ENCODE results near the gene VPS16. TPM values are rescaled to one million over a fixed set of nuclear protein-coding genes. Genes with fewer than 3 reads are reported as not detected.

The VPS16 gene
- total RNA-seq, 1 donor from 2014 or later: 51.1 TPM

GRCh38 chr20:2873747-2874041 lies 33.1 kb downstream of the VPS16 start:
- TF ChIP-seq, protein P1, sequence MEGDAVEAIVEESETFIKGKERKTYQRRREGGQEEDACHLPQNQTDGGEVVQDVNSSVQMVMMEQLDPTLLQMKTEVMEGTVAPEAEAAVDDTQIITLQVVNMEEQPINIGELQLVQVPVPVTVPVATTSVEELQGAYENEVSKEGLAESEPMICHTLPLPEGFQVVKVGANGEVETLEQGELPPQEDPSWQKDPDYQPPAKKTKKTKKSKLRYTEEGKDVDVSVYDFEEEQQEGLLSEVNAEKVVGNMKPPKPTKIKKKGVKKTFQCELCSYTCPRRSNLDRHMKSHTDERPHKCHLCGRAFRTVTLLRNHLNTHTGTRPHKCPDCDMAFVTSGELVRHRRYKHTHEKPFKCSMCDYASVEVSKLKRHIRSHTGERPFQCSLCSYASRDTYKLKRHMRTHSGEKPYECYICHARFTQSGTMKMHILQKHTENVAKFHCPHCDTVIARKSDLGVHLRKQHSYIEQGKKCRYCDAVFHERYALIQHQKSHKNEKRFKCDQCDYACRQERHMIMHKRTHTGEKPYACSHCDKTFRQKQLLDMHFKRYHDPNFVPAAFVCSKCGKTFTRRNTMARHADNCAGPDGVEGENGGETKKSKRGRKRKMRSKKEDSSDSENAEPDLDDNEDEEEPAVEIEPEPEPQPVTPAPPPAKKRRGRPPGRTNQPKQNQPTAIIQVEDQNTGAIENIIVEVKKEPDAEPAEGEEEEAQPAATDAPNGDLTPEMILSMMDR (IDR thresholded peaks at IDR 0.05): no peak
- Mint-ChIP-seq H3K4me3 (ENCODE audit: unreplicated experiment) (peak overlapping the region; percentile 89), H3K9me3 (ENCODE audit: unreplicated experiment) (no peaks in the 10 kb centered on the region), H3K36me3 (ENCODE audit: unreplicated experiment) (no peaks in the 10 kb centered on the region), H3K27me3 (ENCODE audit: unreplicated experiment) (no peaks in the 10 kb centered on the region), H3K4me1 (ENCODE audit: unreplicated experiment) (peaks cover 61% of the 10 kb centered on the region), H3K27ac (ENCODE audit: unreplicated experiment) (peak overlapping the region; percentile 78)
- DNase-seq (ENCODE audit: extremely low spot score, unreplicated experiment): no peak

DNA sequence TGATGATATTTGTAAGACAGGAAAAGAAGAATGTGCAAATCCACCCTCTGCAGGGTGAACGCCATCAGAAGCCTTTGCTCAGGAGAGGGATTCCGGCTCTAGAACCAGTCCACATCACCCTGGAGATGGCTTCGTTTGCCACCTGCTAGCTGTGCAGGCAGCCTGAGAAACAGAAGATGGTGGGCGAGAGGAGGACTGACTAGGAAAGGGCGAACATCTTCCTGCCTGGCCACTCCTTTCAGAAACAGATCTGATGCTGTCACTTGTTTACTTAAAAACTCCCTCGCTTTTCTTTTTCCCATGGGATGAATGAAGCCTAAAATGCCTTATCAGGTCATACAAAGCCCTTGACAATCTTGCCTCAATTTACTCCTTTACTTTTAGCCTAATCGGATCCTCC lies 33.9 kb downstream of the VPS16 start:
- TF ChIP-seq, protein P1 (IDR thresholded peaks at IDR 0.05): no peak
- H3K4me1 Mint-ChIP-seq (ENCODE audit: unreplicated experiment): peaks cover 55% of the 10 kb centered on the region

GRCh38 chr20:2875690-2876203 lies 35.2 kb downstream of the VPS16 start:
- TF ChIP-seq, protein P1 (IDR thresholded peaks at IDR 0.05): no peak
- Mint-ChIP-seq H3K36me3 (ENCODE audit: unreplicated experiment) (no peaks in the 10 kb centered on the region), H3K9me3 (ENCODE audit: unreplicated experiment) (no peaks in the 10 kb centered on the region), H3K4me1 (ENCODE audit: unreplicated experiment) (peaks cover 46% of the 10 kb centered on the region), H3K27me3 (ENCODE audit: unreplicated experiment) (no peaks in the 10 kb centered on the region), H3K27ac (ENCODE audit: unreplicated experiment) (no peak overlapping the region), H3K4me3 (ENCODE audit: unreplicated experiment) (peak overlapping the region; percentile 23)
- DNase-seq (ENCODE audit: extremely low spot score, unreplicated experiment): peak; percentile 48

More for the DNA sequence above, 33.9 kb downstream of the VPS16 start:
- Mint-ChIP-seq H3K4me3 (ENCODE audit: unreplicated experiment) (peak overlapping the region; percentile 89), H3K27me3 (ENCODE audit: unreplicated experiment) (no peaks in the 10 kb centered on the region), H3K9me3 (ENCODE audit: unreplicated experiment) (no peaks in the 10 kb centered on the region), H3K36me3 (ENCODE audit: unreplicated experiment) (no peaks in the 10 kb centered on the region), H3K27ac (ENCODE audit: unreplicated experiment) (peak overlapping the region; percentile 51)
- DNase-seq (ENCODE audit: extremely low spot score, unreplicated experiment): peak; percentile 65

GRCh38 chr20:2878515-2878914 lies 38.0 kb downstream of the VPS16 start:
- Mint-ChIP-seq H3K4me3 (ENCODE audit: unreplicated experiment) (no peak overlapping the region), H3K4me1 (ENCODE audit: unreplicated experiment) (peaks cover 27% of the 10 kb centered on the region), H3K27me3 (ENCODE audit: unreplicated experiment) (no peaks in the 10 kb centered on the region), H3K27ac (ENCODE audit: unreplicated experiment) (no peak overlapping the region), H3K9me3 (ENCODE audit: unreplicated experiment) (no peaks in the 10 kb centered on the region), H3K36me3 (ENCODE audit: unreplicated experiment) (no peaks in the 10 kb centered on the region)
- TF ChIP-seq, protein P1 (IDR thresholded peaks at IDR 0.05): no peak
- DNase-seq (ENCODE audit: extremely low spot score, unreplicated experiment): no peak

- no peaks in the 10 kb centered on the region for H3K27me3 Mint-ChIP-seq (ENCODE audit: unreplicated experiment)
- no peak overlapping the region for H3K27ac Mint-ChIP-seq (ENCODE audit: unreplicated experiment)
- TF ChIP-seq, protein P1 (IDR thresholded peaks at IDR 0.05): no peak
- DNase-seq (ENCODE audit: extremely low spot score, unreplicated experiment): no peak
- H3K36me3 Mint-ChIP-seq (ENCODE audit: unreplicated experiment): peaks cover 3% of the 10 kb centered on the region
- H3K4me1 Mint-ChIP-seq (ENCODE audit: unreplicated experiment): peaks cover 31% of the 10 kb centered on the region
- no peaks in the 10 kb centered on the region for H3K9me3 Mint-ChIP-seq (ENCODE audit: unreplicated experiment)
- H3K4me3 Mint-ChIP-seq (ENCODE audit: unreplicated experiment): no peak overlapping the region
Measured at GRCh38 chr20:2879146-2879545, 38.6 kb downstream of the VPS16 start.
